Hematopoietic multipotent progenitor cell treated with erythropoietin and hydrocortisone succinate and interleukin-3 and kit ligand, for 8 days (in vitro differentiated cells): ENCODE data around the gene ADRA2B.
A peak's percentile ranks its signal among the peaks of the same experiment; 100 is the strongest.

Experiments used
- DNase-seq: peaks from one replicate; pipeline ENCODE4 v3.0.0-alpha.2; 2015

Gene ADRA2B

GRCh38 chr2:96115631-96116423 is 544 bp downstream of the ADRA2B start:
- no peak for DNase-seq

GRCh38 chr2:96114903-96115581 is 1.3 kb downstream of the ADRA2B start:
- no peak for DNase-seq

GRCh38 chr2:96114546-96114902 is 1.8 kb downstream of the ADRA2B start:
- DNase-seq: no peak

- DNase-seq: no peak
Measured at GRCh38 chr2:96113951-96114350, 2.4 kb downstream of the ADRA2B start.

GRCh38 chr2:96113367-96113677 is 3.0 kb downstream of the ADRA2B start:
- DNase-seq: peak; percentile 12

GRCh38 chr2:96112501-96113366 is 3.6 kb downstream of the ADRA2B start:
- no peak for DNase-seq

- DNase-seq: no peak
Measured at GRCh38 chr2:96111823-96112500, 4.4 kb downstream of the ADRA2B start.

GRCh38 chr2:96111257-96111640 is 5.1 kb downstream of the ADRA2B start:
- DNase-seq: no peak

GRCh38 chr2:96110621-96111256 is 5.6 kb downstream of the ADRA2B start:
- DNase-seq: no peak

- DNase-seq: no peak
Measured at GRCh38 chr2:96109931-96110511, 6.3 kb downstream of the ADRA2B start.

GRCh38 chr2:96109361-96109680 is 7.0 kb downstream of the ADRA2B start:
- no peak for DNase-seq

- no peak for DNase-seq
Measured at GRCh38 chr2:96108541-96109360, 7.6 kb downstream of the ADRA2B start.

- no peak for DNase-seq
Measured at GRCh38 chr2:96108151-96108540, 8.2 kb downstream of the ADRA2B start.

GRCh38 chr2:96107708-96108065 is 8.7 kb downstream of the ADRA2B start:
- DNase-seq: no peak

- no peak for DNase-seq
Measured at GRCh38 chr2:96106991-96107707, 9.2 kb downstream of the ADRA2B start.

GRCh38 chr2:96105994-96106715 is 10.2 kb downstream of the ADRA2B start:
- no peak for DNase-seq

- DNase-seq: no peak
Measured at GRCh38 chr2:96105152-96105915, 11.0 kb downstream of the ADRA2B start.

- no peak for DNase-seq
Measured at GRCh38 chr2:96104487-96104861, 11.9 kb downstream of the ADRA2B start.

GRCh38 chr2:96103761-96104486 is 12.4 kb downstream of the ADRA2B start:
- DNase-seq: no peak
